WTC11 (cell line): ENCODE results near the gene IGSF9B. TPM values are rescaled to one million over a fixed set of nuclear protein-coding genes. Genes with fewer than 3 reads are reported as not detected.

Source experiments
- ATAC-seq: fragments of 200-7000 bp; cut with Tn5 transposase; 2 replicates; pipeline ENCODE4 v1.10.0; 2021; ENCODE audit warnings: mild to moderate bottlenecking, moderate library complexity
- CTCF ChIA-PET: fragments of 300-600 bp; sonication (Branson Sonifier 250); formaldehyde crosslinking; loops from one replicate; lab custom pipeline; 2021; ENCODE audit warnings: antibody characterized with exemption; lab: Charles Lee
- POLR2A ChIA-PET: fragments of 350-600 bp; sonication (Branson Sonifier 250); formaldehyde crosslinking; loops from one replicate; lab custom pipeline; 2021; ENCODE audit warnings: antibody characterized with exemption; lab: Charles Lee
- DNase-seq: peaks from one replicate; pipeline ENCODE4 v3.0.0; 2021; ENCODE audit warnings: low spot score
- H3K27ac Mint-ChIP-seq: 2 replicates; pipeline ENCODE4 v1.8.0; 2021; ENCODE audit warnings: mixed read lengths
- H3K27me3 Mint-ChIP-seq: 2 replicates; pipeline ENCODE4 v1.8.0; 2021; ENCODE audit warnings: low read depth, mild to moderate bottlenecking, moderate library complexity, mixed read lengths
- H3K36me3 Mint-ChIP-seq: 2 replicates; pipeline ENCODE4 v1.8.0; 2021; ENCODE audit warnings: mixed read lengths
- H3K4me1 Mint-ChIP-seq: 2 replicates; pipeline ENCODE4 v1.8.0; 2022; ENCODE audit warnings: mixed read lengths
- H3K4me3 Mint-ChIP-seq: 2 replicates; pipeline ENCODE4 v1.8.0; 2021; ENCODE audit warnings: mild to moderate bottlenecking, moderate library complexity, mixed read lengths
- H3K9me3 Mint-ChIP-seq: 2 replicates; pipeline ENCODE4 v1.8.0; 2021; ENCODE audit warnings: mixed read lengths
- CREM ChIP-seq: sonication (generic); formaldehyde crosslinking; IDR thresholded peaks from 2 replicates; pipeline ENCODE4 v1.8.1; 2022; ENCODE audit warnings: mild to moderate bottlenecking, missing genetic modification reagents, moderate library complexity
- EMX1 ChIP-seq: fragments of 250-450 bp; sonication (Bioruptor Pico); IDR thresholded peaks from 2 replicates; pipeline ENCODE4 v1.8.0; 2021; ENCODE audit warnings: mild to moderate bottlenecking
- ESRRA ChIP-seq: sonication (generic); formaldehyde crosslinking; IDR thresholded peaks from 2 replicates; pipeline ENCODE4 v1.8.1; 2022; ENCODE audit warnings: mild to moderate bottlenecking, missing genetic modification reagents, borderline replicate concordance
- GABPB1 ChIP-seq: sonication (generic); formaldehyde crosslinking; IDR thresholded peaks from 2 replicates; pipeline ENCODE4 v1.8.1; 2023; ENCODE audit warnings: mild to moderate bottlenecking, missing genetic modification reagents
- MXD4 ChIP-seq: fragments of 250-450 bp; sonication (Bioruptor Pico); IDR thresholded peaks from 2 replicates; pipeline ENCODE4 v1.8.0; 2021; ENCODE audit warnings: mild to moderate bottlenecking, moderate library complexity, borderline replicate concordance
- NFATC4 ChIP-seq: fragments of 250-450 bp; sonication (Bioruptor Pico); IDR thresholded peaks from 2 replicates; pipeline ENCODE4 v1.9.0; 2021; ENCODE audit warnings: mild to moderate bottlenecking
- NR1H2 ChIP-seq: sonication (generic); formaldehyde crosslinking; IDR thresholded peaks from 2 replicates; pipeline ENCODE4 v1.9.0; 2021; ENCODE audit warnings: mild to moderate bottlenecking, moderate library complexity, missing genetic modification reagents
- NR2C2 ChIP-seq: sonication (generic); formaldehyde crosslinking; IDR thresholded peaks from 2 replicates; pipeline ENCODE4 v1.8.0; 2022; ENCODE audit warnings: mild to moderate bottlenecking, missing genetic modification reagents
- ZBTB21 ChIP-seq: sonication (generic); formaldehyde crosslinking; IDR thresholded peaks from 2 replicates; pipeline ENCODE4 v1.8.1; 2023; ENCODE audit warnings: mild to moderate bottlenecking, missing genetic modification reagents, borderline replicate concordance
- ZNF263 ChIP-seq: sonication (generic); formaldehyde crosslinking; IDR thresholded peaks from 2 replicates; pipeline ENCODE4 v1.8.1; 2022; ENCODE audit warnings: low read depth, mild to moderate bottlenecking, moderate library complexity, missing genetic modification reagents
- total RNA-seq: library from RNA; stranded (reverse); gene quantifications from 3 replicates; pipeline ENCODE4 v1.2.3, GENCODE V29; 2021
- TF ChIP-seq, protein P1 (sequence below): fragments of 250-450 bp; sonication (Bioruptor Pico); IDR thresholded peaks from 2 replicates; pipeline ENCODE4 v1.9.0; 2021; ENCODE audit warnings: mild to moderate bottlenecking, borderline replicate concordance
- TF ChIP-seq, protein P2 (sequence below): sonication (generic); formaldehyde crosslinking; IDR thresholded peaks from 2 replicates; pipeline ENCODE4 v1.8.0; 2022; ENCODE audit warnings: mild to moderate bottlenecking, missing genetic modification reagents
- TF ChIP-seq, protein P3 (sequence below): sonication (generic); formaldehyde crosslinking; IDR thresholded peaks from 2 replicates; pipeline ENCODE4 v1.8.1; 2022; ENCODE audit warnings: low read depth, missing genetic modification reagents, borderline replicate concordance
- TF ChIP-seq, protein P4 (sequence below): sonication (generic); formaldehyde crosslinking; IDR thresholded peaks from 2 replicates; pipeline ENCODE4 v1.8.1; 2022; ENCODE audit warnings: mild to moderate bottlenecking, missing genetic modification reagents, moderate library complexity, borderline replicate concordance
- TF ChIP-seq, protein P5 (sequence below): sonication (generic); formaldehyde crosslinking; IDR thresholded peaks from 2 replicates; pipeline ENCODE4 v1.8.1; 2022; ENCODE audit warnings: missing genetic modification reagents, borderline replicate concordance
- TF ChIP-seq, protein P6 (sequence below): fragments of 250-450 bp; sonication (Bioruptor Pico); IDR thresholded peaks from 2 replicates; pipeline ENCODE4 v1.9.0; 2021; ENCODE audit warnings: mild to moderate bottlenecking
- TF ChIP-seq, protein P7 (sequence below): sonication (generic); formaldehyde crosslinking; IDR thresholded peaks from 2 replicates; pipeline ENCODE4 v1.8.0; 2023; ENCODE audit warnings: missing genetic modification reagents
- TF ChIP-seq, protein P8 (sequence below): sonication (generic); formaldehyde crosslinking; IDR thresholded peaks from 2 replicates; pipeline ENCODE4 v1.8.1; 2022; ENCODE audit warnings: low read depth, mild to moderate bottlenecking, moderate library complexity, missing genetic modification reagents, borderline replicate concordance

Gene IGSF9B
- total RNA-seq, 1 experiment from 2014 or later = 52.7 TPM

DNA sequence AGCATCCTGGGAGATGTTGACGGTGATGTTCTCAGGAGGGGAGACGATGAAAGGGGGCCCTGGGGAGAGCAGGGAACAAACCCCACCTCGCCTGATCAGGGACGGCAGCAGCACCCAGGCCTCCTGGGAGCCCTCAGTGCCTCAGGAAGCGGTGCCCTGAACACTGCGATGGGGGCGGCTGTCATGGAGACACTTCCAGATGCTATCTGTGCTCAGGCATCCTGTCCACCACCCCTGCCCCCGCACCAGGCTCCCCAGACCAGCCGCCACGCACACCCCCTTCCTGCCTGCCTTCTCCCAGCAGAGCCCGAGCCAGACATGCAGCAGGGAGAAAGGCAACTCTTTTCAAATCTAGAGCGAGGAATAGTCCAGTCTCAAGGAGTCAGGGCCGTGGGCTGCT, 20.6 kb downstream of the IGSF9B start (continued):
- TF ChIP-seq, protein P1, sequence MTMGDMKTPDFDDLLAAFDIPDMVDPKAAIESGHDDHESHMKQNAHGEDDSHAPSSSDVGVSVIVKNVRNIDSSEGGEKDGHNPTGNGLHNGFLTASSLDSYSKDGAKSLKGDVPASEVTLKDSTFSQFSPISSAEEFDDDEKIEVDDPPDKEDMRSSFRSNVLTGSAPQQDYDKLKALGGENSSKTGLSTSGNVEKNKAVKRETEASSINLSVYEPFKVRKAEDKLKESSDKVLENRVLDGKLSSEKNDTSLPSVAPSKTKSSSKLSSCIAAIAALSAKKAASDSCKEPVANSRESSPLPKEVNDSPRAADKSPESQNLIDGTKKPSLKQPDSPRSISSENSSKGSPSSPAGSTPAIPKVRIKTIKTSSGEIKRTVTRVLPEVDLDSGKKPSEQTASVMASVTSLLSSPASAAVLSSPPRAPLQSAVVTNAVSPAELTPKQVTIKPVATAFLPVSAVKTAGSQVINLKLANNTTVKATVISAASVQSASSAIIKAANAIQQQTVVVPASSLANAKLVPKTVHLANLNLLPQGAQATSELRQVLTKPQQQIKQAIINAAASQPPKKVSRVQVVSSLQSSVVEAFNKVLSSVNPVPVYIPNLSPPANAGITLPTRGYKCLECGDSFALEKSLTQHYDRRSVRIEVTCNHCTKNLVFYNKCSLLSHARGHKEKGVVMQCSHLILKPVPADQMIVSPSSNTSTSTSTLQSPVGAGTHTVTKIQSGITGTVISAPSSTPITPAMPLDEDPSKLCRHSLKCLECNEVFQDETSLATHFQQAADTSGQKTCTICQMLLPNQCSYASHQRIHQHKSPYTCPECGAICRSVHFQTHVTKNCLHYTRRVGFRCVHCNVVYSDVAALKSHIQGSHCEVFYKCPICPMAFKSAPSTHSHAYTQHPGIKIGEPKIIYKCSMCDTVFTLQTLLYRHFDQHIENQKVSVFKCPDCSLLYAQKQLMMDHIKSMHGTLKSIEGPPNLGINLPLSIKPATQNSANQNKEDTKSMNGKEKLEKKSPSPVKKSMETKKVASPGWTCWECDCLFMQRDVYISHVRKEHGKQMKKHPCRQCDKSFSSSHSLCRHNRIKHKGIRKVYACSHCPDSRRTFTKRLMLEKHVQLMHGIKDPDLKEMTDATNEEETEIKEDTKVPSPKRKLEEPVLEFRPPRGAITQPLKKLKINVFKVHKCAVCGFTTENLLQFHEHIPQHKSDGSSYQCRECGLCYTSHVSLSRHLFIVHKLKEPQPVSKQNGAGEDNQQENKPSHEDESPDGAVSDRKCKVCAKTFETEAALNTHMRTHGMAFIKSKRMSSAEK (CRISPR knock-in tag) = no peak
- TF ChIP-seq NFATC4 (CRISPR knock-in tag) (no peak), NR2C2 (CRISPR knock-in tag) (no peak)
- TF ChIP-seq, protein P2, sequence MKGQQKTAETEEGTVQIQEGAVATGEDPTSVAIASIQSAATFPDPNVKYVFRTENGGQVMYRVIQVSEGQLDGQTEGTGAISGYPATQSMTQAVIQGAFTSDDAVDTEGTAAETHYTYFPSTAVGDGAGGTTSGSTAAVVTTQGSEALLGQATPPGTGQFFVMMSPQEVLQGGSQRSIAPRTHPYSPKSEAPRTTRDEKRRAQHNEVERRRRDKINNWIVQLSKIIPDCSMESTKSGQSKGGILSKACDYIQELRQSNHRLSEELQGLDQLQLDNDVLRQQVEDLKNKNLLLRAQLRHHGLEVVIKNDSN (CRISPR knock-in tag) = no peak

DNA sequence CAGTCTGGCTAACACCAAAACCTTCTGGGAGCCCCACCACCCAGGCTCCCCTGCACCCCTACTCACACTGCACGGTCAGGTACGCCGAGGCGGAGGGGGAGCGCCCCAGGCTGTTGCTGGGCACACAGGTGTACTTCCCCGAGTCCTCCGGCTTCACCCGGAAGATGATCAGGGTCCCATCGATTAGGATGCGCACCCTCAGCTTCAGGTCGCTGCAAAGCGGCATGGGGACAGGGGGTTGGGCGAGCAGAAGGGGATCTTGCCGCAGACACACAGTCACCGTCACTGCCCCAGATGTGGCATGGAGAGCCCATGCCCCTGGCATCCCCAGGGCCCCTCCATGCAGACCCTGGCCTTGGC, 21.2 kb downstream of the IGSF9B start:
- CTCF ChIA-PET = interaction anchor here (0.9 kb wide), 1 partner anchor 11 kb away, joined by 4 read pairs; no protein-coding TSS in a partner anchor
- no peak overlapping the region for H3K27ac Mint-ChIP-seq

More for the DNA sequence above, 21.2 kb downstream of the IGSF9B start:
- peaks cover 55% of the 10 kb centered on the region for H3K36me3 Mint-ChIP-seq
- no peak for TF ChIP-seq GABPB1
- no peak for TF ChIP-seq ZBTB21 (CRISPR knock-in tag)
- TF ChIP-seq ZNF263 (CRISPR knock-in tag) = no peak
- TF ChIP-seq, protein P3, sequence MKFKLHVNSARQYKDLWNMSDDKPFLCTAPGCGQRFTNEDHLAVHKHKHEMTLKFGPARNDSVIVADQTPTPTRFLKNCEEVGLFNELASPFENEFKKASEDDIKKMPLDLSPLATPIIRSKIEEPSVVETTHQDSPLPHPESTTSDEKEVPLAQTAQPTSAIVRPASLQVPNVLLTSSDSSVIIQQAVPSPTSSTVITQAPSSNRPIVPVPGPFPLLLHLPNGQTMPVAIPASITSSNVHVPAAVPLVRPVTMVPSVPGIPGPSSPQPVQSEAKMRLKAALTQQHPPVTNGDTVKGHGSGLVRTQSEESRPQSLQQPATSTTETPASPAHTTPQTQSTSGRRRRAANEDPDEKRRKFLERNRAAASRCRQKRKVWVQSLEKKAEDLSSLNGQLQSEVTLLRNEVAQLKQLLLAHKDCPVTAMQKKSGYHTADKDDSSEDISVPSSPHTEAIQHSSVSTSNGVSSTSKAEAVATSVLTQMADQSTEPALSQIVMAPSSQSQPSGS (CRISPR knock-in tag) = no peak
- TF ChIP-seq CREM (CRISPR knock-in tag) = no peak
- TF ChIP-seq, protein P4, sequence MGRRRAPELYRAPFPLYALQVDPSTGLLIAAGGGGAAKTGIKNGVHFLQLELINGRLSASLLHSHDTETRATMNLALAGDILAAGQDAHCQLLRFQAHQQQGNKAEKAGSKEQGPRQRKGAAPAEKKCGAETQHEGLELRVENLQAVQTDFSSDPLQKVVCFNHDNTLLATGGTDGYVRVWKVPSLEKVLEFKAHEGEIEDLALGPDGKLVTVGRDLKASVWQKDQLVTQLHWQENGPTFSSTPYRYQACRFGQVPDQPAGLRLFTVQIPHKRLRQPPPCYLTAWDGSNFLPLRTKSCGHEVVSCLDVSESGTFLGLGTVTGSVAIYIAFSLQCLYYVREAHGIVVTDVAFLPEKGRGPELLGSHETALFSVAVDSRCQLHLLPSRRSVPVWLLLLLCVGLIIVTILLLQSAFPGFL (CRISPR knock-in tag) = no peak
- TF ChIP-seq, protein P5, sequence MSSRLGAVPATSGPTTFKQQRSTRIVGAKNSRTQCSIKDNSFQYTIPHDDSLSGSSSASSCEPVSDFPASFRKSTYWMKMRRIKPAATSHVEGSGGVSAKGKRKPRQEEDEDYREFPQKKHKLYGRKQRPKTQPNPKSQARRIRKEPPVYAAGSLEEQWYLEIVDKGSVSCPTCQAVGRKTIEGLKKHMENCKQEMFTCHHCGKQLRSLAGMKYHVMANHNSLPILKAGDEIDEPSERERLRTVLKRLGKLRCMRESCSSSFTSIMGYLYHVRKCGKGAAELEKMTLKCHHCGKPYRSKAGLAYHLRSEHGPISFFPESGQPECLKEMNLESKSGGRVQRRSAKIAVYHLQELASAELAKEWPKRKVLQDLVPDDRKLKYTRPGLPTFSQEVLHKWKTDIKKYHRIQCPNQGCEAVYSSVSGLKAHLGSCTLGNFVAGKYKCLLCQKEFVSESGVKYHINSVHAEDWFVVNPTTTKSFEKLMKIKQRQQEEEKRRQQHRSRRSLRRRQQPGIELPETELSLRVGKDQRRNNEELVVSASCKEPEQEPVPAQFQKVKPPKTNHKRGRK (CRISPR knock-in tag) = no peak
- TF ChIP-seq, protein P6, sequence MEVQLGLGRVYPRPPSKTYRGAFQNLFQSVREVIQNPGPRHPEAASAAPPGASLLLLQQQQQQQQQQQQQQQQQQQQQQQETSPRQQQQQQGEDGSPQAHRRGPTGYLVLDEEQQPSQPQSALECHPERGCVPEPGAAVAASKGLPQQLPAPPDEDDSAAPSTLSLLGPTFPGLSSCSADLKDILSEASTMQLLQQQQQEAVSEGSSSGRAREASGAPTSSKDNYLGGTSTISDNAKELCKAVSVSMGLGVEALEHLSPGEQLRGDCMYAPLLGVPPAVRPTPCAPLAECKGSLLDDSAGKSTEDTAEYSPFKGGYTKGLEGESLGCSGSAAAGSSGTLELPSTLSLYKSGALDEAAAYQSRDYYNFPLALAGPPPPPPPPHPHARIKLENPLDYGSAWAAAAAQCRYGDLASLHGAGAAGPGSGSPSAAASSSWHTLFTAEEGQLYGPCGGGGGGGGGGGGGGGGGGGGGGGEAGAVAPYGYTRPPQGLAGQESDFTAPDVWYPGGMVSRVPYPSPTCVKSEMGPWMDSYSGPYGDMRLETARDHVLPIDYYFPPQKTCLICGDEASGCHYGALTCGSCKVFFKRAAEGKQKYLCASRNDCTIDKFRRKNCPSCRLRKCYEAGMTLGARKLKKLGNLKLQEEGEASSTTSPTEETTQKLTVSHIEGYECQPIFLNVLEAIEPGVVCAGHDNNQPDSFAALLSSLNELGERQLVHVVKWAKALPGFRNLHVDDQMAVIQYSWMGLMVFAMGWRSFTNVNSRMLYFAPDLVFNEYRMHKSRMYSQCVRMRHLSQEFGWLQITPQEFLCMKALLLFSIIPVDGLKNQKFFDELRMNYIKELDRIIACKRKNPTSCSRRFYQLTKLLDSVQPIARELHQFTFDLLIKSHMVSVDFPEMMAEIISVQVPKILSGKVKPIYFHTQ (CRISPR knock-in tag) = no peak
- TF ChIP-seq ESRRA (CRISPR knock-in tag) = no peak
- TF ChIP-seq, protein P7, sequence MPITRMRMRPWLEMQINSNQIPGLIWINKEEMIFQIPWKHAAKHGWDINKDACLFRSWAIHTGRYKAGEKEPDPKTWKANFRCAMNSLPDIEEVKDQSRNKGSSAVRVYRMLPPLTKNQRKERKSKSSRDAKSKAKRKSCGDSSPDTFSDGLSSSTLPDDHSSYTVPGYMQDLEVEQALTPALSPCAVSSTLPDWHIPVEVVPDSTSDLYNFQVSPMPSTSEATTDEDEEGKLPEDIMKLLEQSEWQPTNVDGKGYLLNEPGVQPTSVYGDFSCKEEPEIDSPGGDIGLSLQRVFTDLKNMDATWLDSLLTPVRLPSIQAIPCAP = no peak
- TF ChIP-seq, protein P8, sequence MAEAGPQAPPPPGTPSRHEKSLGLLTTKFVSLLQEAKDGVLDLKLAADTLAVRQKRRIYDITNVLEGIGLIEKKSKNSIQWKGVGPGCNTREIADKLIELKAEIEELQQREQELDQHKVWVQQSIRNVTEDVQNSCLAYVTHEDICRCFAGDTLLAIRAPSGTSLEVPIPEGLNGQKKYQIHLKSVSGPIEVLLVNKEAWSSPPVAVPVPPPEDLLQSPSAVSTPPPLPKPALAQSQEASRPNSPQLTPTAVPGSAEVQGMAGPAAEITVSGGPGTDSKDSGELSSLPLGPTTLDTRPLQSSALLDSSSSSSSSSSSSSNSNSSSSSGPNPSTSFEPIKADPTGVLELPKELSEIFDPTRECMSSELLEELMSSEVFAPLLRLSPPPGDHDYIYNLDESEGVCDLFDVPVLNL (CRISPR knock-in tag) = no peak
- no peak for TF ChIP-seq NR1H2 (CRISPR knock-in tag)
- TF ChIP-seq MXD4 (CRISPR knock-in tag) = no peak
- TF ChIP-seq EMX1 (CRISPR knock-in tag) = no peak
- no peaks in the 10 kb centered on the region for H3K4me1 Mint-ChIP-seq
- POLR2A ChIA-PET = no interaction called here
- no peak for DNase-seq
- H3K27me3 Mint-ChIP-seq = no peaks in the 10 kb centered on the region
- H3K9me3 Mint-ChIP-seq = peaks cover 11% of the 10 kb centered on the region
- no peak for ATAC-seq
- H3K4me3 Mint-ChIP-seq = no peak overlapping the region
